HG03103 (cell line): ENCODE measurements around the gene RGS14.
"Not testable (repeated sequence)": the region's sequence is repeated elsewhere in the genome, so short reads cannot be mapped to it uniquely, and the experiment has no call there.

ENCODE experiments used
- ATAC-seq: cut with Tn5 transposase; IDR thresholded peaks from one replicate; pipeline ENCODE4 v1.9.1; 2021; ENCODE audit warnings: low read depth; ENCODE audit not compliant: unreplicated experiment

The RGS14 gene

DNA sequence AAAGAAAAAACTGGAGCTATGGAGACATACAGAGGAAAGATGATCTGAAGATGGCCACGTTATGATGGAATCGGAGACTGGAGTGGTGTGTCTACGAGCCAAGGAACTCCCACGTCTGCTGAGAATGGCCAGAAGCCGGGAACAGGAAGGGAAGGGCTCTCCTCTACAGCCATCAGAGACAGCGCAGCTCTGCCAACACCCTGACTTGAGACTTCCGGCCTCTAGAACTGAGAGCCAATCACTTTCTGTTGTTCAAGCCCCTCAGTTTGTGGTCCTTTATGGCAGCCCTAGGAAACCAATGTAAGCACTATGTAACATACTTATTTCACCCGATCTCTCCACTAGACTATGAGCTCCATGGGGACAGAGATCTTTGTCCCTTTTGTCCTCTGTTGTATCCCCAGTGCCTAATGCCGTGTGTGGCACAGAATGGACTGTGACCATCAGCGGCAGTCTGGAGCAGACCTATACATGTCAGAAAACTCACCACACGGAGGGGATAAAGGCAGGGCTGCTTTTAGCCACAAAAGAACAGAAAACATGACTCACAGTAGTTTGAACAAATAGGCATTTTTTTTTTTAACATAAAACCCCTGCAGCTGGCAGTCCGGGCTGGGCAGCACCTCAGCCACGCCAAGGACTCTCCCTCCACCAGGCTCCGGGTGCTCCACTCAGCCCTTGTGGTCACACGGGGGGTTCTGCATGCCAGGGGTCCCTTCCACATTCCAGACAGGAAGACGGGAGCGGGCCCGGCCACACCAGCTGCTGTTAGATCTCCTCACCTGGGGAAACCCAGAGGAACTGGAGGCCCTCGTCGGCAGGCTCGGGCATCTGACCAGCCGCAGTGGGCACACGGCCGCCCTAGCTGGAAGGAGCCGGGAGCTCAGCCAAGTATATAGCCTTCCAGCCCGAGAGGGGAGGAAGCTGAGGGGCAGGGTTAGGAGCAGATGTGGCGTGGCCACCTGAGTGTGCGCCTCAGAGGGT is 29.9 kb upstream of the RGS14 start:
- ATAC-seq, result no peak

DNA sequence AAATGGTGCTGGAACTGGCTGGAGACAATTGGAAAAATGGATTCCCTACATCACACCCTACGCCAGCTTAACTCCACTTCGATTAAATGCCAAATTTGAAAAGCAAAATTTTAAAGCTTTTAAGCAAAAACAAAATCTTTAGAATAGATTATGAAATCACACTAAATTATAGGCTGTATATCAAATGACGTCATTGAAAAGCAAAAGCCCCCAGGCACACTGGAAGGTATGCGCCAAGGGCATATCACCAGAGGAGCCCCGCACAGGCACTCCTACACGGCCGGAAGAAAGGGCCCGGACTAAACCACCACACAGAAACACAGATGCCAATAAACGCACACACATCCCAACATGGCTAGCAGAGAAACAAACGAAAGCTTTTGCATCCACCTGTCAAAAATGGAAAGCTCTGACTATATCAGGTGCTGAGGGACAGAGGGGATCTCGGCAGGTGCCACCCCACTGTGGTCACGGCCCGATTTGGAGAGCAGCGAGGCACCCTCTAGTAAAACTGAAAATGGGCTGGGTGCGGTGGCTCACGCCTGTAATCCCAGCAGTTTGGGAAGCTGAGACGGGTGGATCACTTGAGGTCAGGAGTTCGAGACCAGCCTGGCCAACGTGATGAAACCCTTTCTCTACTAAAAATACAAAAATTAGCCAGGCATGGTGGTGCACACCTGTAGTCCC is 29.0 kb upstream of the RGS14 start:
- ATAC-seq, result no peak

DNA sequence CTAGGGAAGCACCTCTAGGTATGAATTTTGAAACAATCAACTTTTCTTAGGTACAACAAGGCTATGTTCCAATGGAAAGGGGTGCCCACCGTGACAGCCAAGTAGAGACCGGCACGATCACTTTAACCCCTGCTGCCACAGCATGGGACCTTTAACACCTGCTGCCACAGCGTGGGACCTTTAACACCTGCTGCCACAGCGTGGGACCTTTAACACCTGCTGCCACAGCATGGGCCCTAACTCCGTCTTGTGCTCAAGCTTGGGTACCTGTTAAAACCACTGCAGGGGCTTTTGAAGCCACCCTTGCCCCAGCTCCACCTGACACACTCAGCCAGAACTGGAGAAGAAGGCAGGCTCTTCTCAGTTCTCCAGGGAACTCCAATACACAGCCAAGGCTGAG is 27.8 kb upstream of the RGS14 start:
- no peak for ATAC-seq

DNA sequence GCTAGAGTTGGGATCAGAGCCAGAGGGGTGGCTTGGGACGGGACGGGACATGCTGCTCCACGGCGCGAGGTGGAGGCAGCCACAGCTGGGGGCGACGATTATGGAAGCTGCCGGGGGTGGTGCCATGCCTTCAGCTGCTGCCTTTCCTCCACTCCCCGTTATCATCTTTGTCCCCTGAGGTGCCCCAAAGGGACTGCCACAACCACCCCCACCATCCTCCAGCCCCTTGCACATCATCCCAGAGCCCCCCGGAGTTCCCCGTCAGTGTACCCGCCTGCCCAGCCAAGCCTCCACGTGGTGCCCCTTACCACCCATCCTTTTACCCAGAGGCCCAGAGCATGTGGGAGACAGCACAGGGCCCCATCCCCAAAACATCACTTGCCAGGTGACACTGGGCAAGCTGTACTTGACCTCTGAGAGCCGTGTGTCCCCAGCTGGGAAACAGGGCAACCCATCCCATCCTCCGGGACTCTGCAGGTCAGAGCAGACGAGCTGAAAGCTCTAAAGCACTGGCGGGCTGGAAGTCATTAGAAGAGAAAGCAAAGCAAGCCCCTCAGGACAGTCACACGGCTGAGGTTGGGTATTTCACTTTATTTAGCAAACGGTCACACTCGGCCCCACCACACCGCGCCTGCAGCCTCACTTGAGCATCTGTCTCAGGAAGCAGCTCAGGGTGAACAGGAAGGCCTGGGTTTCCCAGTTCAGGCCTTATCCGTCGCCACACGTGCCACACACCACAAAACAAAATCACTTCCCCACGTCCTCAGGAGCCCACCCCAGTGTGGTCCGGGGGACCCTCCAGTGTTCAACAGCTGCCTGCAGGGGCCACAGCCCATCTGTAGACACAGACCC is 26.5 kb upstream of the RGS14 start:
- no peak for ATAC-seq

DNA sequence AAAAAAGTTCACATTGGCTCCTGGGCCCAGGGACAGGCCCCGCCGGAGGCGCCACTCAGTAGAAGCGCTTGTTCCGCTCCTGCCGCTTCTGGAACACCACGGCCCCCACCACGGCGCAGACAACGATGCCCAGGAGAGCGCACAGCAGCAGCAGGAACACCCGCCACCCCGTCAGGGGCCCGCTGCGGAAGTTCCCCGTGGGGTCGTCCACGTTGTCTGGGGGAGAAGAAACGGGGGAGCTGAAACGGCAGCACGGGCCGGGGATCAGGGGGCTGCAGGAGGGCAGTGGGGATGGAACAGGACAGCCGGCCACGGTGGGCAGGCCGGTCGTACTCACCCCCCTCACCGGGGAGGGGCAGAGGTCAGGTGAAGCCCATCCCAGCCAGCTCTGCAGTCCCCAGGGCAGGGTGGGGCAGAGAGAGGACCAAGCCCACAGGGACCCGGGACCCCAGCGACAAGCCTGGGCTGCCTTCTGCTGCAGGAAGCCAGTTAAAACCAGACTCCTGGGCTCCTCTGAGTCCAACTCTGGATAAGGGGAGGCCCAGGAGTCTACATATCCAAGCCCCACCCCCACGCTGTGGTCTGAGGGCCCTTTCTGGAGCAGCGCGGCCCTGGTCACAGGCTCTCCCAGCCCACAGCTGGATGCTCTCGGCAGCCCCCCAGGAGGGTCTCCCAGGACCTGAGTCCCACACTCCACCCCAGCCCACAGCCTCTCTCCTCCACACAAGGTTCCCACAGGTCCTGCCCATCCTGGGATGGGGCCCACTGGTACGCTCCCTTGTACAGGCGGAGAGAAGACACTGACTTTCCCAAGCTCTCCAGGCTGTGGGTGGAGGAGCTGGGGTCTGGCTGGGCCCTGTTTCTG is 25.5 kb upstream of the RGS14 start:
- no peak for ATAC-seq

DNA sequence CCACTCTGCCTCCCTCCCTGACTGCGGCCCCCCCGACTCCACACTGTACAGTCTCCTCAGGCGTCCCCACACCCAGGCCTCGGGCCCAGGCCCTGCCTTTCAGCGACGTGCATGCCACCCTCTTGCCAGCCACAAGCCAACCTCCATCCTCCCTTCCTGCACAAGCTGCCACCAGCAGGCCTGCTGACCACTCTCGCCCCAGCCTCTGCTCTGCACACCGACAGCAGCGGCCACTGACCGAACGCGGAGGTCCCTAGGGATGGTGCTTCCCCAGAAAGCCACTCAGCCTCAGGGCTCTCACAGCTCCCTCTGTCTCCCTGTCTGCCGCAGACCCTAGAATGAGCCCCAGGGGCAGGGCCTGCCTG is 24.8 kb upstream of the RGS14 start:
- ATAC-seq, result no peak

DNA sequence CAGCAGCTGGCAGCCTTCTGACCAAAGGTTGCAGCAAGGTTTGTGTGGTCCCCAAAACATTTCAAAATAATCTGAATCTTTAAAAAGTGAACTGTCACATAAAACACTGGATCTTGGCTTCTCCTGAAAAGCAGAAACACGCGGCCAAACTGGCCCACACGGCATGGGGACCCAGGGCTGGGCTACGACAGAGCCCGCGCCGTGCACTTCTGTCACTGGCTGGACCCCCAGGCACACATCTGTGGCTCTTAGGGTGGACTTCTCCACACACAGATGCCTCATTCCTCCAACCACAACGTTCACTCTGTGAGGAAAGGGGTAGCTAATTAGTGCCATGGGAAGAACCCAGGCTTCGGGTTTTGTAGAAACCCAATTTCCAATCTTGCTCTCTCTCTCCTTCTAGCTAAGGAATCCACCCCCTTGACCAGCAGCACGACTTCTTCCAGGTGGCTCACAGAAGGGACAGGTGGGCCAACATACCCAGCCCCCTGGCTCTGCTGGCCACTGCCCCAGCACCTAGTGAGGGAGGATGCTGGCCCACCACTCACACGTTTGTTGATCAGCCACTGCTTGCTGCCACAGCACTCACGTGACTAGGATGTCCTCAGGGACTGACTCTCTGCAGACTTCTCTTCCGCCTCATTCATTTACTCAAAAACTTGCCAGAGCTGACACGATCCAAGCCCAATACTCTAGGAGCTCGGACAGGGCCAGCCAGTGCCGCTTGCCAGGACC is 24.1 kb upstream of the RGS14 start:
- ATAC-seq, result no peak

DNA sequence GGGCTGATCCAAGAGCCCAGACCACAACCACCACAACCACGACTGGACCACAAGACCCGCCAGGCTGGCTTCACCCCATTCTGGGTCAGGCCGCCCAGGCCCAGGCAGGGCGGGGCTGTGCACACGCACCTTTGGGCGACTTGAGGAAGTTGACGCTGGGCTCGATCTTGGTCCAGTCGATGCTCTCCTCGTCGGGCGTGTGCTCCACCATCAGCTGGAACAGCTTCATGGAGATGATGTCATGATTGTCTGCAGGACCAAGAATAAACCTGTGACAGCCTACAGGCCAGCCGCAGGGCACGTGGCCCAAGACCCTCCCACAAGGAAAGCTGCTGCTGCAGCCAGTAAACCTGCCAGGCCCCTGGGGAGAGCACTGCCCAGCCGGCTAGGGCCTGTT is 23.6 kb upstream of the RGS14 start:
- no peak for ATAC-seq

DNA sequence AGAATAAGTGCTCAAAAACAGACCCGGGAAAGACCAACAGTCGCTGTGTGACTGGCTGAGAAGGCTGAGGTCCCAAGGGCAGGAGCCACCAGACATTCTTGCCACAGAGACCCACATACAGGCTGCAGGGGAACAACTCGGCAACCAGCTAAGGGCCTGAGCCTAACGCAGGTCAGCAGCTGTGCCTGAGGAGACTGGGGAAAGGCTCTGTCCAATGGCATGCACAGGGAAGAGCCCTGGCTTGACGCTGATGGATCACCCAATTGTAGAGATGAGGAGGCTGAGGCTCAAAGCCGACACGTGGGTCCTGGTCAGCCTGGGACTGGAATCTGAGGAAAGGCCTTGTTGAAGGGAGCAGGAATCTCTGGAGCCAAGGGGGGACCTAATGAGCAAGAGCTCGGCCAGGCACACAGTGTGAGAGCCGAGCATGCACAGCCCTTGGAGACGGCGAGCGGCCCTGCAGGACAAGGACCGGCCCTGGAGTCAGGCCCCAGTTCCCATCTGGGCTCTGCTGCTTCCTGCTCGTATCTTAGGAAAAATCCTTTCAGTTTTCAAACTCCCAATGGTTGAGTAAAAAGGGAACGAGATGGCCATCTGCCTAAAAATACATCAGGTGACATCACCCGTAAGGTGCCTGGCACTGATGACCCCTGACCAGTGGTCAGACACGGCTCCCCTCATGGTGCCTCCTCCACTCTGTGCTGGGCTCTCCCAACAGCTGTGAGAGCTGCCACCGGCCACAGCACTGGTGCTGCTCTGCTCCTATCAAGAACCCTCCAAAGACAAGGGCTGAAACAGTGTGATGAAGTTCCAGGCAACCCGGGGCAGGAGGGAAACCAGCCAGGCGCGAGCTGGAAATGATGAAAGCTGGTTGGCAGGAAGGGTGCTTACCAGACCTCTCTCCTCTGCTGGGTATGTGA is 22.7 kb upstream of the RGS14 start:
- ATAC-seq, result no peak

DNA sequence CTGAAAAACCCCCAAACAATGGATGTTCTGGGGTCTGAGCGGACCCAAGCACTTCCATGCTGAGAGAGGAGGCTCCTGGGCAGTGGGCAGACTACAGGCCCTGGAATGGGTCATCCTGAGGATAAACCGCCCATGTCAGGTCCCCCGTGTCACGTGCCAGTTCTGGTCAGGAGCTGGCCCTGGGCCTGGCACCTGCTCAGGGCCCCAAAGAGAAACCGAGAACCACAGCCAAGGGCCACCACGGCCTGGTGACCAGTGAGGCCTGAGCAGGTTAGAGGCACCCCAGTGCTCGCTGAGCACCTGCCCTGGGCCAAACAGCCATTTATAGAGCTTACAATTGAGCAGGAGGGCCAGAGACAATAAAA is 22.0 kb upstream of the RGS14 start:
- ATAC-seq, result no peak

DNA sequence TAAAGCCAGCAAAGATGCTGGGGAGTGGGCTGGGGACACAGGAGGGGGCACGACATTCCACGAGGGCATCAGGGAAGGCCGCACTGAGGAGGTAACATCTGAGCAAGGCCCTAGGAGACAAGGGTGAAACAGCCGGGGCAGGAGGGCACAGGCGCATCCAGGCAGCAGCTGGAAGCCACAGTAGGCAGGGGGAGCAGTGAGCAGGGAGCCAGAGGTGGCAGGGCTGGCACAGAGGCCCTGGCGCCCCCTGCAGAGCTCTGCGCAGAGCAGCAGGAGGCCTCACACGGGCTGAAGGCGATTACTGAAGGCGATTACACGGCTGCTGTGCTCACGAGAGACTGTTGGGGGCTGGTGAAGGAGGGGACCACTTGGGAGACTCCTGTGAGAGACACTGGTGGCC is 21.6 kb upstream of the RGS14 start:
- ATAC-seq, result no peak

DNA sequence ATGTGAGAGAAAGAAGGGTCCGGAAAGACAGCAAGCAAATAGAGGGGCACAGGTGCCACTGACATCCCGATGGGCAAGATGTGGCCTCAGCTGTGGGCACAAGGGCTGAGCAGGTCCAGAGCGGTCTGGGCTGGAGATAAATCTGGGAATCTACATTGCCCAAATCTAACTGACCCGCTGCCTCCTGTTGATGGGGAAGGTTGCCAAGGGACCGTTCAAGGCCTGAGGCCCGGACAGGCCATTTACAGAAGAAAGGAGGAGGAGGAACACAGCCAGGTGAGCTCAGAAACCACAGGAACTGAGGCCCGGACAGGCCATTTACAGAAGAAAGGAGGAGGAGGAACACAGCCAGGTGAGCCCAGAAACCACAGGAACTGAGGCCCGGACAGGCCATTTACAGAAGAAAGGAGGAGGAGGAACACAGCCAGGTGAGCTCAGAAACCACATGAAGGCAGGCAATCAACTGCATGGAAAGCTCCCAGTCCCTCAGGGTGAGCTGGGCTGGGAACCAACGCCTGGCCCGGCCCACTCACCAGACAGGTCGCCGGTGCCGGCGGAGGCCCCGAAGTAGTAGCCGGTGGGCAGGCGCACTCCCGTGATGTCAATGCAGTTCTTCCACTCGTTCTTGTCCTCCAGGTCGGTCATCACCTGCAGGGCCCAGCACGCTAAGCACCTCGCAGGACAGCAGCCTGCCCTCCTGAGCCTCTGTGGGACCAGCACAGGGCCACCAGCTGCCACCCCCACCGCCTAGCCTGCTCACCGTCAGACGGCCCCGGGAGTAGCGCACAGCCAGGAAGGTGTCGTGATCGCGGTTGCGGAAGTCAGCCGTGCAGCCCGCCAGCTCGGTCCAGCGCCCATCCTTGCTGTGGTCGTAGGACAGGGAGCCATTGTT is 20.9 kb upstream of the RGS14 start:
- ATAC-seq, result no peak

DNA sequence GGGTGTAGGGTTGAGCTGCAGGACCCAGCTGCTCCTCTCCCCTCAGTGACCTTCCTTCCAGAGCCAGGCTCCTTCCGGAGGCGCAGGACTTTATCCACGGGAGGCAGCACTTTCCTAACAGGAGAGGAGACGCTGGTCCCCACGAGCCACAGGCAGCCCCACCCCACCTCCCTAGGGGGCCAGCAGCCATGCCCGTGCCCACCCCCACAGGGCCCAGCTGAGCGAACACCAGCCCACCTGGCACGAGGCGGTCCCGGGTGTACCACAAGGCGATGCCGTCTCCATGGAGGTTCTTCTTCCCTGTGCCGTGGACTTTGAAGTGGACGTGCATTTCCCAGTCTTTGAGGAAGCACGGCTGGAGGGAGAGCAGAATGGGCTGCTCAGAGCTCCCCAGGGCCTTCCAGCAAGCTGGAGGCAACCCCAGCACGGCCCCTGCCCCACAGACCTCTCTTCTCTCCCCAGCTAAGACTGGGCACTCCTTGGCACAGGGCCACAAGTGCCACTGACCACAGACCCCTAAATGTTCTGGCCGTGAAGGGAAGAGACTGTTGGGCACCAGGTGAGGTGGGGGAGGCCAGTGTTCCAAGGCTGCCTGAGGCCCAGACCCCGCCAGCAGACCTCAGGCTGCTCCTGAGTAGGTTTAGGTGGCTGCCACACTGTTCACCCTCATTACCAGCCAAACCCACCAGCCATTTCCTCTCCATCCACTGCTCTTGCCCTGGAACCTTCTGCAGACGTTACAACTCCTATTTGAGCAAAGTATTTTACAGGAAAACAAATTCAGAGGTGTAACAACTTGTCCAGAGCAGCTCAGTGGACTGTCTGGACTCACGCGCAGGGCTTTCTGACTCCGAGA is 19.2 kb upstream of the RGS14 start:
- ATAC-seq, result no peak

DNA sequence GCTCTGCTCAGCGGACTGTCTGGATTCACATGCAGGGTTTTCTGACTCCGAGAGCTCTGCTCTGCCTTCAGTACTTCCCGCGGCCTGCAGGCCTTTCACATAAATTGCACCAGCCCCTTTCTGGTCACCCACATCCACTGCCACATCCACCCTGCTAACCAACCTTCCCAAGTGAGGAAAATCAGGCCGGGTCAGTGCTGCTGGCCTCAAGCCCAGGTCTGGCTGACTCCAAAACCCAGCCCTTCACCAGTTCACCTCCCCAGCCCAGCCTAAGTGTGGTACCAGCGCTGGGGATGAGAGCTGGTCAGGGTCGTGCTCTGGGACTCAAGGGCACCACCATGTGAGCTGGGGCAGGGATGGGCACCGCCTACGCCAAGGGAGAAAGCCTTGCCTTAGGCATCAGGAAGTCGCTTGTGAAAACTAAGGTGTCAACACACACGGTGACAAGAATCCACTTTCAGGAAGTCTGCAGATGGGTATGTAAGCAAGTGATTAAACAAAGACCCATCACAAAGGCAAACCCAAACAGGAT is 18.6 kb upstream of the RGS14 start:
- no peak for ATAC-seq

DNA sequence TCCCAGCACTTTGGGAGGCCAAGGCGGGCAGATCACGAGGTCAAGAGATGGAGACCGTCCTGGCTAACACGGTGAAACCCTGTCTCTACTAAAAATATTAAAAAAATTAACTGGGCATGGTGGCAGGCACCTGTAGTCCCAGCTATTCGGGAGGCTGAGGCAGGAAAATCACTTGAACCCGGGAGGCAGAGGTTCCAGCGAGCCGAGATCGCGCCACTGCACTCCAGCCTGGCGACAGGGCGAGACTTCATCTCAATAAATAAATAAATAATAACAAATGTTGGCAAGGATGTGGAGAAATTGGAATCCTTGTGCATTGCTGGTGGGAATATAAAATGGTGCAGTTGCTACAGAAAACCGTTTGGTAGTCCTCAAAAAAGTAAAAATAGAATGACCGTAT is 14.7 kb upstream of the RGS14 start:
- not testable (repeated sequence) for ATAC-seq

DNA sequence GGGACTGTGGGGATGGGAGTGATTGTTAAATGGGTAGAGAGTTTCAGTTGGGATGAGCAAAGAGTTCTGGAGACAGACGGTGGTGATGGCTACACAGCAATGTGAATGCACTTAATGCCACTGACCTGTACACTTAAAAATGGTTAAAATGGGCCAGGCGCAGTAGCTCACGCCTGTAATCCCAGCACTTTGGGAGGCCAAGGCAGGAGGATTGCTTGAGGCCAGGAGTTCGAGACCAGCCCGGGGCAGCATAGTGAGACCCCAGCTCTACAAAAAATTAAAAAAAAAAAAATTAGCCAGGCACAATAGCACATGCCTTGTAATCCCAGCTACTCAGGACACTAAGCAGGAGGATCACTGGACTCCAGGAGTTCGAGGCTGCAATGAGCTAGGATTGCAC is 13.9 kb upstream of the RGS14 start:
- ATAC-seq, result no peak
